GM04504 (cell line): ENCODE measurements around the gene AVPI1.
A peak's percentile ranks its signal among the peaks of the same experiment; 100 is the strongest.
"Not testable (repeated sequence)": the region's sequence is repeated elsewhere in the genome, so short reads cannot be mapped to it uniquely, and the experiment has no call there.

ENCODE experiments used
- DNase-seq: peaks from one replicate; pipeline ENCODE4 v3.0.0-alpha.2; 2012; ENCODE audit warnings: low read depth

Gene AVPI1

DNA sequence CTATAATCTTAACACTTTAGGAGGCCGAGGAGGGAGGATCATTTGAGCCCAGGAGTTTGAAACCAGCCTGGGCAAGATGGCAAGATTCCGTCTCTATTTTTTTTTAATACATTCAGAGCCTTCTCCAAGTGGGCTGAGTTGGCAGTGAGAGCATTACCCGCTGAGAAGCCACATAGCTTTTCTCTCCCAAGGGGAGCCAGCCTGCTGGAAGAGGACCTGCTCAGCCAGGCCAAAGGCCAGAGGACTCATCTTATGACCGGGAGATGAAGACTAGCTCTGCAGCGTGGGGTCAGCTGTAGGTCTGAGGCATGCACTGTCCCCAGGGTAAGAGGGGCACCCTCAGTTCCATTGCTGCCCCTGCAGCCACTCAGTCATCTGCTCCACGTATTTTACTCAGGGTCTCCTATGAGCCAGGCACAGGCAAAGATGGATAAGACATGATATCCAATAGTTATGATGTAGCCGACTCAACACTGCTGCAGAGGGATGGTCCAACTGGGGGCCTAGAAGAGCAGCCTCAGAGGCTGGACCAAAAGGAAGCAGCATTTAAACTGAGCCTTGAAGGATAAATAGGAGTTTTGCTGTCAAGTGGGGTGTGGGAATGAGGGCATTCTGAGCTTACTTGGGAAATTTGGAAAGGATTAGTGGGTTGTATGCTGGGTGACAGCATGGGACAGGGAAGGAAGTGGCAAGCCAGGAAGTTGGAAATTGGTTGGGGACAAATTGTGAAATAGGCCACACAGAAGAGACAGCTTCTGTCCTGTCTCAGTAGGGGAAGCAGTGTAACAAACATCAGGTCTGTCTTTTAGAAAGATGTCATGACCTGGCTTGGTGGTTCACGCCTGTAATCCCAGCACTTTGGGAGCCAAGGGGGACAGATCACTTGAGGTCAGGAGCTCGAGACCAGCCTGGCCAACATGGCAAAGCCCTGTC, 24.9 kb upstream of the AVPI1 start:
- DNase-seq = no peak

GRCh38 chr10:97708976-97709946, 22.2 kb upstream of the AVPI1 start:
- no peak for DNase-seq

GRCh38 chr10:97708167-97708566, 21.1 kb upstream of the AVPI1 start:
- DNase-seq = no peak

GRCh38 chr10:97707134-97707861, 20.3 kb upstream of the AVPI1 start:
- DNase-seq = no peak

DNA sequence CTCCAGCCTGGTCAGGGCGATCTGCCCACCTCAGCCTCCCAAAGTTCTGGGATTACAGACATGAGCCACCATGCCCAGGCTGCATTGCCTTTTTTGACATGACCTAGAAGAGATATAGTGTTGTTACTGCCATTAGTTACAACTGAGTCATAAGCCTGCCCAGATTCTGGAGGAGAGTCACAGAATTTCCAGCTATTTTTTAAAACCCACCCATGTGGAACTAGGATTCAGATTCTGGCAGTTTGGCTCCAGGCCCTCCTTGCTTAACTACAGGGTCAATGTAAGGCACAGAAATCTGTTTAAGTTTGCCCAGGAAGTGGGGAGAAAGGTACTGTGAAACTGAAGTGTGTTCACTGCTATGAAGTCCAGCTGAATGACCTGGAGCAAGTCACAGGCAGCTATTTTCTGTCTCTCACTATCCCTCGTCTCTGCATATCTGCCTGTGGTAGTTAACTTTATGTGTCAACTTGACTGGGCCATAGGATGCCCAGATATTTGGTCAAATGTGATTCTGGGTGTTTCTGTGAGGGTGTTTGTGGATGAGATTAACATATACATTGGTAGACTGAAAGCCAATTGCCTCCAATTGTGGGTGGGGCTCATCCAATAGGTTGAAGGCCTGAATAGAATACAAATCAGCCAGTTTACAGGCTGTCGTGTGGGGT, 18.1 kb upstream of the AVPI1 start:
- no peak for DNase-seq

- no peak for DNase-seq
These were observed 17.3 kb upstream of the AVPI1 start for GRCh38 chr10:97704341-97704740.

GRCh38 chr10:97703398-97704067, 16.5 kb upstream of the AVPI1 start:
- DNase-seq = no peak

DNA sequence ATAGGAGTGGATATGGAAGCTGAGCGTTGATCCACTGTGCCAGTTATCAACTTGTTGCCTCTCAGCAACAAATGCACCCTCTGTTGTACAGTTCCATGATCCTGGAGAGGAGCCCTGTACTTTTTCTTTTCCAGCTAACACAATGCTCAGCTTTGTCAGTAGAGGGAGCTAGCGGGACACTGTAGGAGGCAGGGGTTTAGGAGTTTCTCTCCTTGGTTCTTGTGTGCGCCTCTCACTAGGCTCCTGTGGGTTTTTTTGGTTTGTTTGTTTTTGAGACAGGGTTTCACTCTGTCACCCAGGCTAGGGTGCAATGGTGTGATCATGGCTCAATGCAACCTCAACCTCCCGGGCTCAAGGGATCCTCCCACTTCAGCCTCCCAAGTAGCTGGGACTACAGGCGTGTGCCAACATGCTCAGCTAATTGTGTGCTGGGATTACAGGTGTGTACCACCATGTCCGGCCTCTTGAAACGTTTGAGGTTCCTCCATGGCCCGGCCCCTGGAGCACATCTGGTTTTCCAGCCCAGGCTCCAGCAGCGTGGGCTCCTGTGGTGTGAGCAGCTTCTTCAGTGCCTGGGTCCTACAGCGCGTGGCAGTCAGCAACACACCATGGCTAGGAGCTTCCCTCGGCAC, 14.5 kb upstream of the AVPI1 start:
- no peak for DNase-seq

- DNase-seq = not testable (repeated sequence)
These were observed 11.1 kb upstream of the AVPI1 start for GRCh38 chr10:97698072-97698655.

- no peak for DNase-seq
These were observed 3.1 kb upstream of the AVPI1 start for GRCh38 chr10:97690133-97690532.

DNA sequence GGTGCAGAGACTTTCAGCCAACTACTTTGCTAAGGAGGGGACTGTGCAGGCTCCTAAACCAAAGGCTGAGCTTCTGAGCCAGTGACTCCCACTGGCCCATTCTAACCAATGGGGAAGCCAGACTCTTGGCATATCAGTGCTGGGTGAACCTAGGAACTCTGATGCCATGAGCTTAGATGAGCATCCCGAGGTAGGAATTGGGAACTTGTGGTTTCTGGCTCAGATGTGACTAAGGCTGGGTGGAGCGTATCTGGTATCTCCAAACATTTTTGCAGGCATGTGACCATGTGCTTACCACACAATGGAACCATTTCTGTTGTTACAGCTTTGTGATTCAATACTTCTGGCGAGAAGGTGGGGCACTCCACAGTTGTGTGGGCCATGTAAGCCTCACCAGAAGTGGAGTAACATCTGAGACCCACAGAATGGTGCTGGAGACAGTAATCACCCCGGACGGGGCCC, 2.5 kb upstream of the AVPI1 start:
- DNase-seq = peak; percentile 85

DNA sequence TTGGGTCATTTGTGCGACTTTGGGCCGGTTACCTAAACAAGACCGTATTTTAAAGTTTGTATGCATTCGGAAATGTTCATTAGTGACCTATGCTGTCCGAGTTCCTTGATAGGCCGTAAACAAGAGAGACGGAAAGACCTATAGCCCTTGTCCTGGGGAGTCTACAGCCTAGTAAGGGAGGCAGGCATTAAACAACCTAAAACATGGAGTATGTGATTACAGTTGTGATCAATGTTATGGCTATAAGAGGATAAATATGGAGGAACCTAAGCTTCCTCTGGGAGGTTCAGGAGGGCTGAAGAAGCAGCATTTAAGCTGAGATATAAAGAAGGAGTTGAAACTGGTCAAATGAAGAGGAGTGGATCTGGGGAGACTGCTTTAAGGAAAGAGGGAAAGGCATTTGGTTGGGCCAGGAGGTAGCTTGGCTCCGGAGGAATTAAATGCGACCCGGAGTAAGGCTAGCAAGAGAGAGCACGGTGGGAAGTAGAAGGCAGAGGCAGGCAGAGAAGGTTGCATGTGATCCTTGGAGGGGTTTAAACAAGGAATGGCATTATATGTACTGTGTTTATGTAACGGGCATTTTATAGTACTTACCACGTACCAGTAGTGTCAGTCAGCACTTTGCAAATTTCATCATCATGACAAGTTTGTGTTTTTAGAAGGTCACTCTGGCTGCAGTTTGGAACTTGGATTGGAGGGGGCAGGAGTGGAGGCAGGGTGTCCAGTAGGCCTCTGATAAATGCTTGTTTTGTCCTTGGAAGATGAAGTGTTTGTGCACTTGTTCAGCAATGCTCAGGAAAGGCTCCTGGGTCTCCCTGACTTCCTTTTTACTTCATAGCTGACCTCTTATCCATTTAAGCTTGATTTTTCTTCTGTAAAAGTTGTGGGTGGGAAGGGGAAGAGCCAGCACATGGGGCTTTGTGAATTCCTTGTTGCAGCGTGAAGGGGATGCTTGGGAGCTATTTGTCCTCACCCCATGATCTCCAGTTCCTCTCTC, 1.0 kb upstream of the AVPI1 start:
- no peak for DNase-seq

GRCh38 chr10:97686301-97686961, 610 bp downstream of the AVPI1 start:
- no peak for DNase-seq

GRCh38 chr10:97685395-97685958, 1.6 kb downstream of the AVPI1 start:
- DNase-seq = no peak

DNA sequence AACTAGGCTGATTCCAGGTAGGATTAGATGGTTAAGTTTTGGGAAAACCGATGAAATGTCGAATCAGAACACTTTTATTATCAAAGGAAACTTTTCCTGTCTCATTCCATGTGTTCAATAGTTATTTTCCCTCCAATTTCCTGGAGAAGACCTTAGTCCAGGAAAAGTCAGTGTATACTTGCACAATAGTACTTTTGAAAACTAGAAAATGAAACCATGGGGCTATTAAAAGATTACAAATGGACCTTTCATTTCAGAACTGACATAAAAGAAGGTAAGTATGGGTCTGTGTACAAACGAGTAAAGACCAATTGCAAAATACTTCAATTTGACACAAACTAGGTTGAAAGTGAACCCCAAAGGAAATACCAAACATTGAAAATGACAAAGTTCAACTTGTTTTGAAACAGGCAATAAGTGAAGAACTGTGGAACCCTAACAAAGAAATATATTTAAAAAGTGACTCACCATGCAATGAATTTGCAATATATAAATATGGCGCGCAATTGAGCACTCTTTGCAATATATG, 2.1 kb downstream of the AVPI1 start:
- DNase-seq = no peak

DNA sequence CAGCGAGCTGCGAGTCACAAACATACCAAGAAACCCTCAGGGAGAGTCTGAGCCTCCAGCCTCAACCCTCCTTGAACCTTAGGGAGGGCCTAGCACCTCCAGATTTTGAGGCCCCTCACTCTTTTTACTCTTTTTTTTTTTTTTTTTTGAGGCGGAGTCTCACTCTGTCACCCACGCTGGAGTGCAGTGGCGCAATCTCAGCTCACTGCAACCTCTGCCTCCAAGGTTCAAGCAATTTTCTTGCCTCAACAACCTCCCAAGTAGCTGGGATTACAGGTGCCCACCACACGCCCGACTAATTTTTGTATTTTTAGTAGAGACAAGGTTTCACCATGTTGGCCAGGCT, 2.7 kb downstream of the AVPI1 start:
- DNase-seq = not testable (repeated sequence)

DNA sequence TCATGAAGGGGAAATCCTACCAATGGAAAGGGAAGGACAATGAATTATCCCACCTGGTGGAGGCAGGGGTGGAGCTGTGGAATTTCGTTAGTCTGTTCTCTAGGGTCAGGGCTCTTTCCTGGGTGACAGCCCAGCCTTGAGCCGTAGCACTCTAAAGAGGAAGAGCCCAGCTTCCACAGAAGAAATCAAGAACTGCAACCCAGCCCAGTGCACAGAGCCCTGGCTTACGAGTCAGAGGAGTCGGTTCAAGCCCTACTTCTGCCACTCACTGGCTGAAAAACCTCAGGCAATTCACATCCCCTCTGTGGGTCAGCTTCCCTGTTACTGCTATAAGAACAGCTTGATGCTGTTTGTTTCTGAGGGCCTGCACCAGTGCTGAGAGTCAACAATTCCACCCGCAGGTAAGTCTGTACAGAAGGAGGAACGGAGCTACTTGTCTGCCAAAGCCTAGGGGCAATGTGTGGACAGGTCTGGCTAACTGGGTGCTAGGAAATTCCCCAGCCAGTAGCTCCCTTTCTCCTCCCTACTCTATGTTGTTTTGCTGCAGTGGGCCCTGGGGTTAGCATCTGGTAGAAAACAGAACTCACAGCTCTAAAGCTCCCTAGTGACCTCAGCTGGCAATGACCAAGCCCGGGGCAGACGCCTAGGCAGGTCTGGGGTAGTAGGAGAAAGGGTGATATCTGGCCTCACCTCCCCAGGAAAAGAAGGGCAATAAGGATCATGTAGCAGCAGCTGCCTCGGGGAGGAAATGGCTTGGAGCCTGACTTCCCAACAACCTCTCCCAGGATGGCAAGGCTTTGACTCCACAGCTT, 3.3 kb downstream of the AVPI1 start:
- DNase-seq = no peak
